OCI-LY7 (cell line): ENCODE measurements around the gene KAT6B.

Source experiments
- CTCF ChIP-seq: fragments of 200-600 bp; sonication (generic); conservative IDR thresholded peaks from 2 replicates; pipeline ENCODE4 v1.5.1; 2014; ENCODE audit warnings: mild to moderate bottlenecking, antibody characterized with exemption, low read length, moderate library complexity, mixed read lengths
- EZH2phosphoT487 ChIP-seq: fragments of 200-600 bp; sonication (generic); IDR thresholded peaks from 2 replicates; pipeline ENCODE4 v1.6.1; 2018; ENCODE audit warnings: low read depth, borderline replicate concordance, mild to moderate bottlenecking, mixed run types, antibody characterized with exemption, low read length, moderate library complexity, mixed read lengths

GRCh38 chr10:75072727-75073126 is 246.3 kb downstream of the KAT6B start:
- TF ChIP-seq CTCF (no peak), EZH2phosphoT487 (no peak)
